Measurements from ENCODE around the gene CD48.

Gene CD48

GRCh38 chr1:160750608-160751007 lies 39.0 kb upstream of the CD48 start:
- peaks cover 0 to 6% of the 10 kb centered on the region in 2 donors for H3K27me3 ChIP-seq (ENCODE audit: control insufficient read depth in 1 of 2, insufficient read depth in 2 of 2, low read length in 2 of 2)
- H3K36me3 ChIP-seq (ENCODE audit: control insufficient read depth in 1 of 2, insufficient read depth in 2 of 2, low read length in 2 of 2) = peaks cover 0 to 8% of the 10 kb centered on the region in 2 donors
- H3K4me3 ChIP-seq (ENCODE audit: low read depth in 1 of 2, low read length in 2 of 2) = no peak overlapping the region
- H3K9ac ChIP-seq (ENCODE audit: low read depth in 1 of 2, low read length in 2 of 2) = no peak overlapping the region
- H3K9me3 ChIP-seq (ENCODE audit: control insufficient read depth in 1 of 2, low read length in 2 of 2) = no peaks in the 10 kb centered on the region
- H3K27ac ChIP-seq (ENCODE audit: low read depth, low read length) = no peak overlapping the region
- H3K4me1 ChIP-seq (ENCODE audit: control insufficient read depth in 1 of 2, insufficient read depth in 2 of 2, low read length in 2 of 2) = no peaks in the 10 kb centered on the region

- H3K4me1 ChIP-seq (ENCODE audit: control insufficient read depth in 1 of 2, insufficient read depth in 2 of 2, low read length in 2 of 2) = peaks cover 0 to 8% of the 10 kb centered on the region in 2 donors
- H3K9ac ChIP-seq (ENCODE audit: low read depth in 1 of 2, low read length in 2 of 2) = no peak overlapping the region
- no peak overlapping the region for H3K27ac ChIP-seq (ENCODE audit: low read depth, low read length)
- no peaks in the 10 kb centered on the region for H3K9me3 ChIP-seq (ENCODE audit: control insufficient read depth in 1 of 2, low read length in 2 of 2)
- peaks cover 0 to 6% of the 10 kb centered on the region in 2 donors for H3K27me3 ChIP-seq (ENCODE audit: control insufficient read depth in 1 of 2, insufficient read depth in 2 of 2, low read length in 2 of 2)
- H3K36me3 ChIP-seq (ENCODE audit: control insufficient read depth in 1 of 2, insufficient read depth in 2 of 2, low read length in 2 of 2) = peaks cover 0 to 8% of the 10 kb centered on the region in 2 donors
- no peak overlapping the region for H3K4me3 ChIP-seq (ENCODE audit: low read depth in 1 of 2, low read length in 2 of 2)
Measured at GRCh38 chr1:160748878-160749269, 37.3 kb upstream of the CD48 start.

- H3K27ac ChIP-seq (ENCODE audit: low read depth, low read length) = no peak overlapping the region
- peaks cover 0 to 11% of the 10 kb centered on the region in 2 donors for H3K4me1 ChIP-seq (ENCODE audit: control insufficient read depth in 1 of 2, insufficient read depth in 2 of 2, low read length in 2 of 2)
- H3K36me3 ChIP-seq (ENCODE audit: control insufficient read depth in 1 of 2, insufficient read depth in 2 of 2, low read length in 2 of 2) = peaks cover 0 to 8% of the 10 kb centered on the region in 2 donors
- no peak overlapping the region for H3K9ac ChIP-seq (ENCODE audit: low read depth in 1 of 2, low read length in 2 of 2)
- no peaks in the 10 kb centered on the region for H3K9me3 ChIP-seq (ENCODE audit: control insufficient read depth in 1 of 2, low read length in 2 of 2)
- no peak overlapping the region for H3K4me3 ChIP-seq (ENCODE audit: low read depth in 1 of 2, low read length in 2 of 2)
- H3K27me3 ChIP-seq (ENCODE audit: control insufficient read depth in 1 of 2, insufficient read depth in 2 of 2, low read length in 2 of 2) = peaks cover 0 to 6% of the 10 kb centered on the region in 2 donors
Measured at GRCh38 chr1:160748181-160748877, 36.7 kb upstream of the CD48 start.

GRCh38 chr1:160747717-160748116 lies 36.1 kb upstream of the CD48 start:
- Histone ChIP-seq H3K9me3 (ENCODE audit: control insufficient read depth in 1 of 2, low read length in 2 of 2) (no peaks in the 10 kb centered on the region), H3K27me3 (ENCODE audit: control insufficient read depth in 1 of 2, insufficient read depth in 2 of 2, low read length in 2 of 2) (peaks cover 0 to 6% of the 10 kb centered on the region in 2 donors), H3K9ac (ENCODE audit: low read depth in 1 of 2, low read length in 2 of 2) (no peak overlapping the region), H3K36me3 (ENCODE audit: control insufficient read depth in 1 of 2, insufficient read depth in 2 of 2, low read length in 2 of 2) (peaks cover 0 to 8% of the 10 kb centered on the region in 2 donors), H3K27ac (ENCODE audit: low read depth, low read length) (no peak overlapping the region), H3K4me1 (ENCODE audit: control insufficient read depth in 1 of 2, insufficient read depth in 2 of 2, low read length in 2 of 2) (peaks cover 0 to 12% of the 10 kb centered on the region in 2 donors), H3K4me3 (ENCODE audit: low read depth in 1 of 2, low read length in 2 of 2) (no peak overlapping the region)

- H3K4me3 ChIP-seq (ENCODE audit: low read depth in 1 of 2, low read length in 2 of 2) = no peak overlapping the region
- peaks cover 0 to 6% of the 10 kb centered on the region in 2 donors for H3K27me3 ChIP-seq (ENCODE audit: control insufficient read depth in 1 of 2, insufficient read depth in 2 of 2, low read length in 2 of 2)
- no peaks in the 10 kb centered on the region for H3K9me3 ChIP-seq (ENCODE audit: control insufficient read depth in 1 of 2, low read length in 2 of 2)
- no peak overlapping the region for H3K9ac ChIP-seq (ENCODE audit: low read depth in 1 of 2, low read length in 2 of 2)
- H3K27ac ChIP-seq (ENCODE audit: low read depth, low read length) = no peak overlapping the region
- peaks cover 0 to 12% of the 10 kb centered on the region in 2 donors for H3K4me1 ChIP-seq (ENCODE audit: control insufficient read depth in 1 of 2, insufficient read depth in 2 of 2, low read length in 2 of 2)
- H3K36me3 ChIP-seq (ENCODE audit: control insufficient read depth in 1 of 2, insufficient read depth in 2 of 2, low read length in 2 of 2) = peaks cover 0 to 8% of the 10 kb centered on the region in 2 donors
Measured at GRCh38 chr1:160746836-160747500, 35.3 kb upstream of the CD48 start.

GRCh38 chr1:160745551-160745950 lies 33.9 kb upstream of the CD48 start:
- Histone ChIP-seq H3K4me3 (ENCODE audit: low read depth in 1 of 2, low read length in 2 of 2) (no peak overlapping the region), H3K9me3 (ENCODE audit: control insufficient read depth in 1 of 2, low read length in 2 of 2) (no peaks in the 10 kb centered on the region), H3K36me3 (ENCODE audit: control insufficient read depth in 1 of 2, insufficient read depth in 2 of 2, low read length in 2 of 2) (peaks cover 0 to 3% of the 10 kb centered on the region in 2 donors), H3K27ac (ENCODE audit: low read depth, low read length) (no peak overlapping the region), H3K27me3 (ENCODE audit: control insufficient read depth in 1 of 2, insufficient read depth in 2 of 2, low read length in 2 of 2) (peaks cover 0 to 4% of the 10 kb centered on the region in 2 donors), H3K4me1 (ENCODE audit: control insufficient read depth in 1 of 2, insufficient read depth in 2 of 2, low read length in 2 of 2) (peaks cover 0 to 12% of the 10 kb centered on the region in 2 donors), H3K9ac (ENCODE audit: low read depth in 1 of 2, low read length in 2 of 2) (no peak overlapping the region)

GRCh38 chr1:160744852-160745520 lies 33.4 kb upstream of the CD48 start:
- peaks cover 0 to 12% of the 10 kb centered on the region in 2 donors for H3K4me1 ChIP-seq (ENCODE audit: control insufficient read depth in 1 of 2, insufficient read depth in 2 of 2, low read length in 2 of 2)

GRCh38 chr1:160744199-160744851 lies 32.7 kb upstream of the CD48 start:
- Histone ChIP-seq H3K9ac (ENCODE audit: low read depth in 1 of 2, low read length in 2 of 2) (no peak overlapping the region), H3K4me1 (ENCODE audit: control insufficient read depth in 1 of 2, insufficient read depth in 2 of 2, low read length in 2 of 2) (peaks cover 0 to 12% of the 10 kb centered on the region in 2 donors), H3K27ac (ENCODE audit: low read depth, low read length) (no peak overlapping the region), H3K9me3 (ENCODE audit: control insufficient read depth in 1 of 2, low read length in 2 of 2) (no peaks in the 10 kb centered on the region), H3K4me3 (ENCODE audit: low read depth in 1 of 2, low read length in 2 of 2) (peak overlapping the region in 1 of 2 donors; percentile 17), H3K27me3 (ENCODE audit: control insufficient read depth in 1 of 2, insufficient read depth in 2 of 2, low read length in 2 of 2) (no peaks in the 10 kb centered on the region), H3K36me3 (ENCODE audit: control insufficient read depth in 1 of 2, insufficient read depth in 2 of 2, low read length in 2 of 2) (no peaks in the 10 kb centered on the region)

More at GRCh38 chr1:160744852-160745520, 33.4 kb upstream of the CD48 start:
- Histone ChIP-seq H3K4me3 (ENCODE audit: low read depth in 1 of 2, low read length in 2 of 2) (no peak overlapping the region), H3K9ac (ENCODE audit: low read depth in 1 of 2, low read length in 2 of 2) (no peak overlapping the region), H3K27ac (ENCODE audit: low read depth, low read length) (no peak overlapping the region), H3K9me3 (ENCODE audit: control insufficient read depth in 1 of 2, low read length in 2 of 2) (no peaks in the 10 kb centered on the region), H3K36me3 (ENCODE audit: control insufficient read depth in 1 of 2, insufficient read depth in 2 of 2, low read length in 2 of 2) (no peaks in the 10 kb centered on the region), H3K27me3 (ENCODE audit: control insufficient read depth in 1 of 2, insufficient read depth in 2 of 2, low read length in 2 of 2) (peaks cover 0 to under 1% of the 10 kb centered on the region in 2 donors)

- Histone ChIP-seq H3K9me3 (ENCODE audit: control insufficient read depth in 1 of 2, low read length in 2 of 2) (no peaks in the 10 kb centered on the region), H3K9ac (ENCODE audit: low read depth in 1 of 2, low read length in 2 of 2) (no peak overlapping the region), H3K27me3 (ENCODE audit: control insufficient read depth in 1 of 2, insufficient read depth in 2 of 2, low read length in 2 of 2) (no peaks in the 10 kb centered on the region), H3K4me1 (ENCODE audit: control insufficient read depth in 1 of 2, insufficient read depth in 2 of 2, low read length in 2 of 2) (peaks cover 0 to 12% of the 10 kb centered on the region in 2 donors), H3K27ac (ENCODE audit: low read depth, low read length) (no peak overlapping the region), H3K4me3 (ENCODE audit: low read depth in 1 of 2, low read length in 2 of 2) (peak overlapping the region in 1 of 2 donors; percentile 19), H3K36me3 (ENCODE audit: control insufficient read depth in 1 of 2, insufficient read depth in 2 of 2, low read length in 2 of 2) (no peaks in the 10 kb centered on the region)
Measured at GRCh38 chr1:160743266-160743665, 31.6 kb upstream of the CD48 start.
